HG03095 (cell line): ENCODE measurements around the gene TRAPPC12.
A peak's percentile ranks its signal among the peaks of the same experiment; 100 is the strongest.
"Not testable (repeated sequence)": the region's sequence is repeated elsewhere in the genome, so short reads cannot be mapped to it uniquely, and the experiment has no call there.

Experiments
- ATAC-seq: cut with Tn5 transposase; IDR thresholded peaks from one replicate; pipeline ENCODE4 v1.9.1; 2021; ENCODE audit warnings: moderate library complexity; ENCODE audit not compliant: unreplicated experiment

Gene TRAPPC12

GRCh38 chr2:3451926-3452671, 72.6 kb downstream of the TRAPPC12 start:
- no peak for ATAC-seq

GRCh38 chr2:3453190-3453999, 73.9 kb downstream of the TRAPPC12 start:
- ATAC-seq = no peak

GRCh38 chr2:3454005-3454404, 74.5 kb downstream of the TRAPPC12 start:
- ATAC-seq = not testable (repeated sequence)

- no peak for ATAC-seq
Observed at GRCh38 chr2:3454802-3455201, 75.3 kb downstream of the TRAPPC12 start.

- no peak for ATAC-seq
Observed at GRCh38 chr2:3456125-3456524, 76.6 kb downstream of the TRAPPC12 start.

- ATAC-seq = no peak
Observed at GRCh38 chr2:3457524-3458395, 78.3 kb downstream of the TRAPPC12 start.

- ATAC-seq = no peak
Observed at GRCh38 chr2:3458396-3459184, 79.1 kb downstream of the TRAPPC12 start.

GRCh38 chr2:3459185-3460015, 79.9 kb downstream of the TRAPPC12 start:
- no peak for ATAC-seq

GRCh38 chr2:3460156-3460555, 80.7 kb downstream of the TRAPPC12 start:
- no peak for ATAC-seq

- ATAC-seq = no peak
Observed at GRCh38 chr2:3460831-3461800, 81.6 kb downstream of the TRAPPC12 start.

- peak; percentile 68 for ATAC-seq
Observed at GRCh38 chr2:3461801-3462492, 82.5 kb downstream of the TRAPPC12 start.

- ATAC-seq = no peak
Observed at GRCh38 chr2:3462493-3463104, 83.1 kb downstream of the TRAPPC12 start.

GRCh38 chr2:3463186-3463835, 83.8 kb downstream of the TRAPPC12 start:
- no peak for ATAC-seq

GRCh38 chr2:3463944-3464343, 84.5 kb downstream of the TRAPPC12 start:
- ATAC-seq = no peak

- no peak for ATAC-seq
Observed at GRCh38 chr2:3464401-3465005, 85.0 kb downstream of the TRAPPC12 start.

- no peak for ATAC-seq
Observed at GRCh38 chr2:3465328-3465727, 85.8 kb downstream of the TRAPPC12 start.
